Bone marrow (tissue), 2 donors: ENCODE measurements around the gene TUBGCP6.
A peak's percentile ranks its signal among the peaks of the same experiment; 100 is the strongest.

Experiments
- DNase-seq, 2 donors: peaks; one replicate each; lab custom pipeline; 2025; lab: John Stamatoyannopoulos, UW

TUBGCP6 gene

DNA sequence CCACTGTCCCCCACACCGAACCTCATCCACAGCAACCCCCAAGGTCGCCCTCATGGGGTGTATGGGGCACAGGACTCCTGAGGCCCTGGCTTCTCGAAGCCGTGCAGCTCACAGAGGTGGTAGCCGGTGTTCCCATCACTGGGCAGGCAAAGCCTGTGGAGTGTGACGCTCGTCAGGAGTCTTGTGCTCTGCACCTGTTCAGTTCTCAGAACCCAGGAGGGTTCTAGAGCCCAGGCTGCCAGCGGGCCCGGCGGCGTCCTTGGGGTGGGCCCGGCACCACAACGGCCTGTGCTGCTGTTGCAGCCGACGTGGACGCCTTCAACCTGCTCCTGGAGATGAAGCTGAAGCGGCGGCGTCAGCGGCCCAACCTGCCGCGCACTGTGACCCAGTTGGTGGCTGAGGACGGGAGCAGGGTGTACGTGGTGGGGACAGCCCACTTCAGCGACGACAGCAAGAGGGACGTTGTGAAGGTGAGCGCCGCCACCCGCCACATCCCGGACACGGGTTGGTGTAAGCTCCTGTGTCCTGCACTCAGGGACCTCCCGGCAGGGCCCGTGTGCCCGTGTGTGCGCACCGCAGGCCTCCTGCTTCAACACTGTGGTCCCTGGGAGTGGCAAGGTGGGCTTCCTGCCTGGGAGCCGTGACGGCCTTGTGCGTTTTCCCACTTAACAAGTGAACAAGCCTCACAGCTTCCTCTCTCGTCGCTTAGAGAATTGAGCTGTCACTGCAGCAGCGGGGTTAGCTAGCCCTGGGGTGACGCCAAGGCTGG lies 50.6 kb downstream of the TUBGCP6 start:
- no peak for DNase-seq

DNA sequence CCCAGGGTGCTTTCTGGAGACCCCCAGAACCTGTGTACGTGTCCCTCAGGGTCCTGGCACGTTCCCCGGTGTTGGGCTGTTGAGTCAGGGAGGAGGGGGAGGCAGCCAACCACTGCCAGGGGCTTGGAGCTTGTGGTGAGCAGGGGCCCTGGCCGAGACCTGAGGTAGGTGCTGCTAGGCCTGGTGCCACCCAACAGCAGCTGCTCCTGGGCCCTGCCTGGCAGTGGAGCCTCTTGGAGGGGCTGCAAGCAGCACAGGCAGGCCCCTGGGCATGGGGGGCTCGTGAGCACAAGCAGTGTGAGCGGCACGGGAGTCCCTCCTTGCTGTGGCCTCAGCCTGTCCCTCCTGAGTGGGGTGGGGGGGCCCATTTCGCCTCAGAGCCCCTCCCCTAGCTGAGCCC lies 51.2 kb downstream of the TUBGCP6 start:
- no peak for DNase-seq

- DNase-seq = peak in 1 of 2 donors; percentile 47
Measured at GRCh38 chr22:50192436-50193204, 52.2 kb downstream of the TUBGCP6 start.

DNA sequence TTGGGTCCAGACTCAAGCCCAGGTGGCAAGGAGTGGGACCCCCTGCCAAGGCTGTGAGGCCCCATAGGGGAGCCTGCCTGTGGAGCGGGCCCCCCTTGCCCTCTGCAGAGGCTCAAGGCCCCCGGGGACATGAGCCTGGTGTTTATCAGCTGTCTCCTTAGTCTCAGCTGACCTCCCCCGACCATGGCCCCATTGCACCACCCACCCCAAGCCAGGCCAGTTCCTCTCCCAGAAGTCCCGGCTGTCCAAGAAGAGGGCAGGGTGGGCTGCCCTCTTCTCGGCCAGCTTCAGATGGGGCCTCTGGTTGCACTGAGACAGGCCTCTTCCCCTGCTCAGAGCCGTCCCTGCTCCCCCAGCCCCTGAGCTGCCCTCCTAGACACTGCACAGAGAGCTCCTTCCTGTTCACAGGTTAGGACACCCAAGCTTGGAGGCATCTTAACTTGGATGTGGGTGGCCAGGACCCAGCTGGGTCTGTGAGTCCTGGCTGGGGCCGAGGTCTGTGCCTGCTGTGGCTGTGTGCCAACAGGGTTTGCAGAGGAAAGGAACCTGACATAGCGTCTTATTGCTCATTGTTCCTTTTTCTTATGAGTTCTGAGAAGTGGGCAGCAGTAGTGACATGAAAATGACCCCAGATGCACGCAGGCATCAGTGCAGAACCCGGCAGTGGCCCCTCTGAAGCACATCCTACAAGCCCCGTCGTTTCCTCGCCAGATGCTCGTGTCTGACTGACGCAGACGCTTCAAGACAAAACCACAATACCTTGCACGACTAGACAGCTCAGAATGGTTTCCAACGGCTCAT lies 53.7 kb downstream of the TUBGCP6 start:
- DNase-seq = peak; percentile 54 to 95

GRCh38 chr22:50190182-50190940 lies 54.5 kb downstream of the TUBGCP6 start:
- peak; percentile 62 to 64 for DNase-seq

DNA sequence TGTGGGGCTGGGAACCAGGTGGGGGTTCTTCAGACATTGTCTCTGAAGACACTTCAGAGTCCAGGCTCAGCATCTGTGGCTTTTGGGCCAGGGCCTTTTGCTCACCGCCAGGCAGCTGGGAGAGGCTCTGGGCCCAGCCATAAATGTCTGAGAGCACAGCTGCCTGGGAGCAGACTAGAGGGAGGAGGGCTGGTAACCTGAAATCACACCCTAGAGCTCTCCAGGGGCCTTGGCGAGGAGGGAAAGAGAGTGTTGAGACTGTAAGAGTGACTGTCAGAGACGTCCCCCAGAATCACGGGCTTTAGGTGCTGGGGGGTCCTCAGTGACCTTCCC lies 55.0 kb downstream of the TUBGCP6 start:
- no peak for DNase-seq

GRCh38 chr22:50189184-50189848 lies 55.5 kb downstream of the TUBGCP6 start:
- DNase-seq = no peak

GRCh38 chr22:50188356-50188755 lies 56.5 kb downstream of the TUBGCP6 start:
- no peak for DNase-seq

DNA sequence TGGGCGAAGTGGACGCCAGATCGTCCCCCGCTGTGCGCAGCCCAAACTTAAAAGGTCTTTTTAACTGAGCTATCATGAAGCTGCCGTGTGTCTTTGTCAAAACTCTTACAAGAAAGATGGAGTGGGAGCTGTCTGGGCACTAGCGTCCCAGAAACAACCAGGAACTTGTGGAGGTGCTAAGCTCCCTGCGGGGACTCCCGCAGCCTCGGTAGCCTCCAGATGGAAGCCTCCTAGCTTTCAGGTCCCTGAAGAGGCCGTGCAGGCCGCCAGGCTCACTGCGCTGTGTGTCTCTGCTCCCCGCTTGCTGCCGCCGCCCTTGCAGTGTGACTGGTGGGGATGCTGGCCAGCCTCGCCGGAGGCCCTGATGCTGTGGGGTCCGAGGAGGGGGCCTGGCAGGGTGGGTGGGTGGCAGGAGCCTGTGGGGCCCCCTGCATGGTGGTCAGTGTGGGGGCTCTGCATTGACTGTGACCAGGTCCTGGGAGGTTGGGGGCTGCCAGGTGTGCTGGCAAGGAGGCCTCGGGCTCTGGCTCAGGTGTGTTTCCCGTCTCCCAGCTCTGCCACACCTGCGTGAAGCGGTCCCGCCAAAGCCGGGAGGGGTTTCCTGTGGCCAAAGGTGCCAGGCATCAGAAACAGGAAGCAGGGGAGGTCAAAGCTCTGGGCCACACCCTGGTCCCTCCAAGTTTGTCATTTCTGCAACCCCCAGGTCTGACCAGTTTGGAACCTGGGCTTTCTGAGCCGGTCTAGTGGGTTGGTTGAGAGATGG lies 57.9 kb downstream of the TUBGCP6 start:
- no peak for DNase-seq

GRCh38 chr22:50186181-50186714 lies 58.6 kb downstream of the TUBGCP6 start:
- DNase-seq = no peak

DNA sequence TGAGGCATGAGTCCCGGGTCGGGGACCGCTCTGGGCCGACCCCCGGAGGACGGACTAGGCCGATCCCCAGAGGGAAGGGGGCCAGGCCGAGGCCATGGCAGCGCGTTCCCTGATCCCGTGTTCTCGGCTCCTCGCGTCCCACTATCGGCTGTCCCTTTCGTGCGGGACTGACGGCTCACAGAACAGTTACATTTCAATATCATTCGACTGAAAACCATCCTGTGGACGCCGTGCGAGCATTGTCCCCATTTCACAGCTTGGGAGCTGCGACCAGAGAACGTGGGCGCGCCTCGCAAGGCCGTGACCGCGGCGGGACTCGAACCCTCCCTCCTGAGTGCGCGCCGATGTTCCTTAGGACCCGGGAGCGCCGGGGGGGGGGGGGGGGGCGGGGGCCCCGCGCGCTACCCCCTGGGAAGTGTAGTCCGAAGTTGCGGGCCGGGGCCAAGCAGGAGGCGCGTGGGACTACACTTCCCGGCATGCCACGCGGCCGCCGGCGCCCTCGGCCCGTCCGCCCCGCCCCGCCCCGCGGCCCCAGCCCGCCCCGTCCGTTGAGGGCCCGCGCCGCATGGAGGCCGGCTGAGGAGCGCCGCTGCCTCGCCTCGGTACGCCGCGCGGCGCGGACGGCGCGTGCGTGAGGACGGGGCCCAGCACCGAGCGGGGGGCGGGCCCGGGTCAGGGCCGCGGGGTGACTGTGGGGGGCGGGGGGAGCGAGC lies 59.3 kb downstream of the TUBGCP6 start, which contains the start of gene TRABD:
TSS of gene TRABD (plus strand) at position 539 of the 713 bp plus-strand sequence. CDS start 7,148 bp downstream, outside the sequence.
- peak; percentile 69 to 77 for DNase-seq

DNA sequence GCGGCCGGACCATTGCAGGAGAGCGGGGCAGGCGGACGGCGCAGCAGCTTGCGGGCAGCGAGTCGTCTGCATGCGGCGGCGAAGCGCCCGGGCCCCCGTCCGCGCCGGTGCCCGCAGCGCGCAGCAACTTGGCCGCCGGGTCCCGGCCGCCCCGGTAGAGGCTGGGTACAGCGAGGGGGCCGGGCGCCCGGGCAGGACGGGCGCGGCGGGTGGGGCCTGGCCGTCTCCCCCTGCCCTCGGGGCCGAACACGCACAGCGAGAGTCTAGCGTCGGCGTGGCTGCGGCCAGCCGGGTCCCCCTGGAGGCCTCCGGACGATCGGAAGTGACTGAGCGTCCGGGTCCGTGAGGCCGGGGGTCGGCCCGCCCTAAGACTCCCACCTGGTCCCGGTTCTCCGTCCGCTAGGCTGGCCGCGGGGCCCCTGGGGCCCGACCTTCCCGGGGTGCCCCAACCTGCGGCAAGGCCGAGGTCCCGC lies 59.9 kb downstream of the TUBGCP6 start:
- no peak for DNase-seq

DNA sequence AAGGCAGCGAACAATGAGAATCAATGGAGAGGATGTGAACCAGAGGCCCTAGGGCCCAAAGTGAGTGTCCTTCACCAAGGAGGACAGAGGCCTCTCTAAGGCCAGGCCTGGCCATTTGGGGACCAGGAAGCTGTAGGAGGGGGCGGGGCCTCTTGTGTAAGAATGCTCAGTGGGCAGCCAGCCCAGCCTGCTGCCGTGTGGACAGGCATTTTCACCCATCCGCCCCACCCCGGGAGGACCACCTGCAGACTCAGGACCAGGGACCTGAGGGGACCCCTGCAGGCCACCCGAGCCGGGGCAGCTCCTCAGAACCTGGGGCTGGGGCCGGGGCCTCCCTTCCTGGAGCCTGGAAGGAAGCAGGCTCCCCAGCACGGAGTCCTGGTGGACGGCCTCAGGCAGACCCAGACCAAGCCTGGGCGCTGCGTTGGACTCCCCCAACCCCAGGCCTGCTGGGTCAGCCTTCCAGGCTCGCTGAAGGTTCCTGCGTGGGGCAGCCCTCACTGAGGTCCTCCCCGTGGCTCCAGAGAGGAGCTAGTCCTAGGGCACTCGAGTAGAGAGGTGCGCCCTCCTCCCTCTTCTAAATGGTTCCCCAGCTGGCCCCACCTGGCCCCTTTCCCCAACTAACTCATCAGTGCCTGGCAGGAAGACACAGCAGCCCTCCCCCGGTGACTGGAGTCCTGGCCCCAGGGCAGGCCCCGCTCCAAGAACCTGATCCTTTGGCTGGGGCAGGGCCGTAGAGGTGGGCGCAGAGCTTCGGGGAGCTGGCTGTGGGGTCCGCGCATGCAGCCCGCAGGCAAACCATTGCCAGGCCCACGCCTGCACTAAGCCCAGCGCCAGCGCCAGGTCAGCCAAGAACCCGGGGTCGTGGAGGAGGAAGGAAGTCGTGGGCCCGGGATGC lies 60.6 kb downstream of the TUBGCP6 start:
- DNase-seq = no peak

DNA sequence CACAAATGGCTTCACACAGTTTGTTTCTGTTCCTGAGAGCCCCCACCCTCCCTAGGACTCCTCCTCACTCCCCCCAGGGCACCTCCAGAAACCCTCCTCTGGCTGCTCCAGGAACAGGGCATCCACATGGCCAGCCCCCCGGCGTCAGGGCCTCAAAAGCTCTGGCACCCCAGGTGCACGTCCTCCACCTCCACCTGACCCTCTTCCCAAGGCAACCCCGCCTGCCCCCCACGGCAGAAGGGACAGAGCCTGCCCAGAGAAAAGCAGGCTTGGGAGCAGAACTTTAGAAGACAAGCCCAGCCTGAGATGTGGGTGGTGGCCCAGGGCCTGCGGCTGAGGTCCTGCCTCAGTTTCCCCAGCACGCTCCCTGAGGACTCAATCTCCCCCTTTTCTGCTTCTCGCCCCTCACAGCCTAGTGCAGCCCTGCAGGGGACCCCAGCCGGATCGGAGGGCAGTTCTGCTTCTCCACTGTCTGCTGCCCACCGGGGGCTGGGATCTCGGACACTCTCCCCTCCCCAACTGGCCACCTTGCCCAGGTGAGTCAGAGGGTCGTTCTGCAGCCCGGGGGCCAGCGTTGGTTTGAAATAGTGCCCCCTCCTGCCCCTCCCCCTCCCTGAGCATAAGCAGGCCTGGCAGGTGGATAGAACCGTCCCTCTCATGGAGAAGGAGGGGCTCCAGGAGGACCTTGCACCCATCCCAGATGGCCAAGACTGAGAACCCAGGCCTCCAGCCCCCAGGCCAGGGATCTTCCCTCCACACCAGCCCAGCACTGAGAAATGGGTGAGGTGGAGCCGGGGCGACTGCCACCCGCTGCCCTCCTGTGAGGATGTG lies 61.5 kb downstream of the TUBGCP6 start:
- DNase-seq = no peak

DNA sequence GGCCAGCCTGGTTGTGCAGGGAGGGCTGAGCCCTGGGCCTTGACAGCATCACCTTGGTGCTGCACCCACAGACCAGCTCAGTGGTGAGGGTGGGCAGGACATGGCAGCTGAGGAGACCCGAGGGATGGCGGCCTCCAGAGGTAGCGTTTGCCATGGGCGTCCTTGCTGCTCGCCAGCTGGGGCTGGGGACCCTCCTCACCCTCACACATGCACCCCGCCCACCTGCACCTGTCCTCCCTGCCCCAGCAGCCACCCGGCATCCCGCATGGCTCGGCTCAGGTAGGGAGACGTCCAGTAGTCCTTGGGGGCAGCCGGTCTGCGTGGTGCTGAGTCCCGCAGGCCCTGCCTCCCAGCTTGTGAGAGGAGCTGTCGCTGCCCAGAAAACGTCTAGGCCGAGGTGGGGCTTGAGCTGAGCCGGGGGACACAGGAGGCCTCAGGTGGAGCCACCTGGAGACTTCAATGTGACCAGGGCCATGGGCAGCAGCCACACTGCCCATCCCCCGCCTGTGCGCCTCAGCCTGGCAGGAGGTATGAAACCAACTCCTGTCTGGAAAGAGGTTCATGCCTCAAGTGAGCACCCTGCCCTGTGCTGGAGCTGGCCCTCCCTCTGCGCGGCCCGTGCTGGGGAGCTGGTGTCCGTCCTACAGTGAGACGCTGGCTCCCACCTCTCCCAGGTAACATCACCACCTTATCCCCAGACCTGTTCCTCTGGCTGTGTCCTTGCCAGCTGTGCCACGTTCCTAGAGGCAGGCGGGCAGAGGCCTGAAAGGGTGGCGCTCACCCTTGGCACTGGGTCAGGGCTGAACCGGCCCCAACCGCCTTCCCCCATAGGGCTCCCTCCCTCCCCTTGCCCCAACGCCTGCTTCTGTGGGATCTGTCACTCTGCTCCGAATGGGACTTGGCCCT lies 62.4 kb downstream of the TUBGCP6 start:
- DNase-seq = no peak
